SW 1271 (cell line): ENCODE results near the gene BIN1.

Experiments used
- DNase-seq, 2 experiments: peaks; one replicate each; lab custom pipeline; 2025; lab: John Stamatoyannopoulos, UW

BIN1 gene

GRCh38 chr2:127103243-127104165 lies 3.5 kb downstream of the BIN1 start:
- DNase-seq, result no peak

GRCh38 chr2:127102521-127103242 lies 4.3 kb downstream of the BIN1 start:
- no peak for DNase-seq

GRCh38 chr2:127101756-127102477 lies 5.0 kb downstream of the BIN1 start:
- no peak for DNase-seq

- DNase-seq, result no peak
Observed at GRCh38 chr2:127101048-127101611, 5.8 kb downstream of the BIN1 start.

- DNase-seq, result no peak
Observed at GRCh38 chr2:127100251-127101047, 6.5 kb downstream of the BIN1 start.

- DNase-seq, result no peak
Observed at GRCh38 chr2:127098711-127099110, 8.2 kb downstream of the BIN1 start.

GRCh38 chr2:127097841-127098651 lies 8.9 kb downstream of the BIN1 start:
- DNase-seq, result no peak

GRCh38 chr2:127097471-127097765 lies 9.5 kb downstream of the BIN1 start:
- DNase-seq, result no peak

- no peak for DNase-seq
Observed at GRCh38 chr2:127096718-127097470, 10.1 kb downstream of the BIN1 start.

GRCh38 chr2:127096280-127096679 lies 10.7 kb downstream of the BIN1 start:
- DNase-seq, result no peak

GRCh38 chr2:127095784-127096183 lies 11.2 kb downstream of the BIN1 start:
- no peak for DNase-seq

GRCh38 chr2:127095367-127095641 lies 11.7 kb downstream of the BIN1 start:
- no peak for DNase-seq

- DNase-seq, result no peak
Observed at GRCh38 chr2:127094509-127095366, 12.2 kb downstream of the BIN1 start.

GRCh38 chr2:127093648-127094210 lies 13.2 kb downstream of the BIN1 start:
- no peak for DNase-seq

GRCh38 chr2:127092901-127093516 lies 13.9 kb downstream of the BIN1 start:
- no peak for DNase-seq

- no peak for DNase-seq
Observed at GRCh38 chr2:127092306-127092705, 14.6 kb downstream of the BIN1 start.

- no peak for DNase-seq
Observed at GRCh38 chr2:127091886-127092285, 15.1 kb downstream of the BIN1 start.

GRCh38 chr2:127091148-127091547 lies 15.8 kb downstream of the BIN1 start:
- DNase-seq, result no peak
